Effector CD8-positive, alpha-beta T cell (primary cell): ENCODE measurements around the gene TFIP11.
"Not testable (repeated sequence)": the region's sequence is repeated elsewhere in the genome, so short reads cannot be mapped to it uniquely, and the experiment has no call there.

Experiments
- DNase-seq: peaks from one replicate; lab custom pipeline; 2025; lab: John Stamatoyannopoulos, UW

Gene TFIP11

GRCh38 chr22:26541167-26541819, 29.0 kb upstream of the TFIP11 start:
- no peak for DNase-seq

GRCh38 chr22:26540119-26540518, 27.8 kb upstream of the TFIP11 start:
- no peak for DNase-seq

- DNase-seq = no peak
Observed at GRCh38 chr22:26536762-26537134, 24.5 kb upstream of the TFIP11 start.

GRCh38 chr22:26536056-26536761, 23.9 kb upstream of the TFIP11 start:
- DNase-seq = no peak

- no peak for DNase-seq
Observed at GRCh38 chr22:26535603-26535908, 23.3 kb upstream of the TFIP11 start.

DNA sequence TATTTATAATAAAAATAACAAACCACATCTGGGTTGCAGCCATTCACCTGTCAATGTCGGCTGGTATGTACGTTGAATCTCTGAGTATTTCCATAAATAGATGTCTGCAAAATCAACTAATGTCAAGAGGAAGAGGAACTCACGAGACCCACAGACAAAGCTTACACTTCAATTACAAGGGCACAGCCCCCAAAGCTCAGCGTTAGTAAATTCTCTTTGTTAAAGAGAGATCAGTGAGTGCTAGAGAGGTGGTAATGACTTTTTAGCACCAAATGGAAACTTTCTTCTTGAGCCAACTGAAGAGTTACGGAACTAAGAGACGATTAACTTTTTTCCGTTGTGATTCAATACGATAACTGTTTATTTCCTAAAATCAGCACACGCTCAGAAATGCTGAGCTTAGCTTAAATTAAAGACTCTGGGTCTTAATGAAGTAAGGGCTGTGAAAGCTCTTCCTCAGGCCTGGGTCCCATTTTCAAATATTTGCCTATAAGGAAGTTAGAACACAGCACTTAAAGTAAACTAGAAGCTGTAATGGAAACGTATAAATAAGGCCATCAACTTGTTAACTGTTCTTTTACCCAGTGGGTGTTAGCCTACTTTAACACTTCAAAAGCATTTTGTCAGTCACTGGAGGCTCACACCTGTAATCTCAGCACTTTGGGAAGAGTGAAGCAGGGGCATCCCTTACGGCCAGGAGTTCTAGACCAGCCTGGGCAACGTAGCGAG, 22.8 kb upstream of the TFIP11 start:
- no peak for DNase-seq

DNA sequence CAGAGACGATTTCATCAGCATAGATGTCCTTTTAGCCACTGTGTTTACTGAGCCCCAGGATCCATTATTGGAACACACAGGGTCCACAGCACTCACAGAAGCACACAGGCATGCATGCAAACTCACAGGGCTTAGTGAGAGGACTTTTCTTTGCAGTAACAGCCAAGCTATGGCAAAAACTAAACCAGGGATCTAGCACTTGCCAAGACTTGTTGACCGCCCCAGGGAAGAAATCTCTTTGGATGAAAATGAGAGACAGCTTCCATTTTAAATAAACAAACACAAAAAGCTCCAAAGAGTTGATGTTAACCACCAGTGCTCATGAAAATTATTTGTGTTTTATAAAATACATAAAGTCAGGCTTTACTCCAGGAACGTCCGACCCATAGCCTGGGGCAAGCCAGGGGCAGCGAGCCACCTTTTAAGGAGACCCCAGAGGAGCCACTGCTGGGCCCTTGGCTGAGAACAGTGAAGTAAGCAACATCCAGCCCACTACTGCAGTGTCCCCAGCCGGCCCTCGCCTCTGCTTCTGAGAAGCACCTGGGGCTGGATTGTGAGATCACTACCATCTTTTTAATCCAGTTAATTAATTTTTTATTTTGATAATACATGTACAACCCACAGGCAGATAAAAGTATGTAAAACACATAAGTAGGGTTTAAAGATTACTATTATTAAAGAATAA, 22.0 kb upstream of the TFIP11 start:
- no peak for DNase-seq

GRCh38 chr22:26529345-26529744, 17.1 kb upstream of the TFIP11 start:
- DNase-seq = no peak

GRCh38 chr22:26528518-26528917, 16.2 kb upstream of the TFIP11 start:
- DNase-seq = not testable (repeated sequence)

GRCh38 chr22:26527574-26528465, 15.5 kb upstream of the TFIP11 start:
- DNase-seq = no peak

DNA sequence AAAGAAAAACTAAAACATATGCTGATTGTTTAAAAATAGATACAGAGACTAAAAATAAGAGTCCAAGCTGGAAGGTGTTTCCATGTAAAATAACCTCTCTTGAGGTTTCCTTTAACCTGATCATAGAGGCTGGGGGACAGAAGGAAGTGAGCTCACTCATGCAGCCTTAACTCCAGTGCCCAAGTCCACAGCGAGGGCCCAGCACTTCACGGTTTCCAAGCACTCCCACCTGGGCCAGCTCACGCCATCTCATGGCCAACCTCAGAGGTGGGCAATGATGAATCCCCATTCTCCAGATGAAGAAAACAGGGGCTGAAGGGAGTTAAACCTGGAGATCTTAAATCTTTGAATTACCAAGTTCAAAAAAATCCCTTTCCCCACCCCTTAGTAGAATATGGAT, 14.9 kb upstream of the TFIP11 start:
- DNase-seq = no peak

GRCh38 chr22:26525946-26526564, 13.8 kb upstream of the TFIP11 start:
- no peak for DNase-seq

- no peak for DNase-seq
Observed at GRCh38 chr22:26524870-26525269, 12.6 kb upstream of the TFIP11 start.

DNA sequence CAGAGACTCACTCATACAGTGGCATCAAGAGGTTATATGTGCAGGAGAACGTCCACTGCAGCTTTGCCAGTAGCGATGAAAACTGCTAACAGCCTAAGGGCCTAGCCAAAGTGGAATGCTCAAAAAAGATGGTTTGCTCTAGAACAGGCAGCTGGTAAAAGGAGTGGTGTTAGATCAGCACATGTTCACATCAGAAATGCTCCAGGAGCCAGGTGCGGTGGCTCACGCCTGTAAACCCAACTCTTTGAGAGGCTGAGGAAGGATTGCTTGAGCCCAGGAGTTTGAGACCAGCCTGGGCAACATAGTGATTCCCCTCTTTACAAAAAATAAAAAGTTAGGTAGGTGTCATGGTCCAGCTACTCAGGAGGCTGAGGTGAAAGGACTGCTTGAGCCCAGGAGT, 10.3 kb upstream of the TFIP11 start:
- DNase-seq = no peak

- DNase-seq = no peak
Observed at GRCh38 chr22:26522012-26522411, 9.7 kb upstream of the TFIP11 start.

DNA sequence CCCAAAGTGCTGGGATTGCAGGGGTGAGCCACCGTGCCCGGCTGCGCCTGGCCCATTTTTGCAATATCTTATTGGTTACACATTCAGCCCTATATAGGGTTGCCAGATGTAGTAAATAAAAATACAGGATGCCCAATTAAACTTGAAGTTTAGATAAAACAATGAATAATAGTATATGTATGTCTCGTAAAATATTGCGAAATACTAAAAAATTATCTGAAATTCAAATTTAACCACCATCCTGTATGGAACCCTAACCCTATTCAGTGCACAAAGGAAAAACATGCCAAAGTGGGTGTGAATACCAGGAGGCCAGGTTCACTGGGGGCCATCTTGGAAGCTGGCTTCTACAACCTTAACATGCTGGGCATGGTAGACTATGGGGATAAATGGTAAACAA, 5.2 kb upstream of the TFIP11 start:
- no peak for DNase-seq

DNA sequence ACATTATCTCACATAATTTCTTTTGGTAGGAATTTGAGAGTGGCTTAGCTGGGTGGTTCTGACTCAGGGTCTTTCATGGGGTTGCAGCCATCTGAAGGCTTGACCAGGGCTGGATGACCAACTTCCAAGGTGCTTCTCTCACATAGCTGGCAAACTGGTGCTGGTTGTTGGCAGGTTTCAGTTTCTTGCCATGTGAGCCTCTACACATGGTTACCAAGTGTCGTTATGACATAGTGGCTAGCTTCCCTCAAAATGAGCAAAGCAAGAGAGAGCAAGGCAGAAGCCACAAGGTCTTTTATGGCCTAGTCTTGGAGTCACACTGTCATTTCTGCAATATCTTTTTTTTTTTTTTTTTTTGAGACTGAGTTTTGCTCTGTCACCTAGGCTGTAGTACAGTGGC, 4.2 kb upstream of the TFIP11 start:
- DNase-seq = no peak

DNA sequence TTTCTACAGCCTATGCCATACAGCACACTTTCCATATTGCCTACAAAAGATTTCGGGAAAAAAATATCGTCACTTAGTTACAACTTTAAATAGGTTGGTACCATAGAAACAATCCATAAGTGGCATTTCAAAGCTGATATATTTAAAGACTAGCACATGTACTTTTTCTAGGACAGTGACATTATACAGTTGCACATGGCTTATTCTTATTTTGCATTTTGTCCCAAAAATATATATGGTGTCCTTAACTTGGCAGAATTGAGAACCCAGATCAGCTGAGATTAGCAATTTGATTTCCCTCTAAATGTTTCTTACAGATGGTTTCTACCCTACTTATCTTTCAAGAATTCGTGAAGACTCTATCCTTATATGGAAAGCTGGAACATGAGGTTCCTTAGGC, 3.7 kb upstream of the TFIP11 start:
- DNase-seq = no peak

DNA sequence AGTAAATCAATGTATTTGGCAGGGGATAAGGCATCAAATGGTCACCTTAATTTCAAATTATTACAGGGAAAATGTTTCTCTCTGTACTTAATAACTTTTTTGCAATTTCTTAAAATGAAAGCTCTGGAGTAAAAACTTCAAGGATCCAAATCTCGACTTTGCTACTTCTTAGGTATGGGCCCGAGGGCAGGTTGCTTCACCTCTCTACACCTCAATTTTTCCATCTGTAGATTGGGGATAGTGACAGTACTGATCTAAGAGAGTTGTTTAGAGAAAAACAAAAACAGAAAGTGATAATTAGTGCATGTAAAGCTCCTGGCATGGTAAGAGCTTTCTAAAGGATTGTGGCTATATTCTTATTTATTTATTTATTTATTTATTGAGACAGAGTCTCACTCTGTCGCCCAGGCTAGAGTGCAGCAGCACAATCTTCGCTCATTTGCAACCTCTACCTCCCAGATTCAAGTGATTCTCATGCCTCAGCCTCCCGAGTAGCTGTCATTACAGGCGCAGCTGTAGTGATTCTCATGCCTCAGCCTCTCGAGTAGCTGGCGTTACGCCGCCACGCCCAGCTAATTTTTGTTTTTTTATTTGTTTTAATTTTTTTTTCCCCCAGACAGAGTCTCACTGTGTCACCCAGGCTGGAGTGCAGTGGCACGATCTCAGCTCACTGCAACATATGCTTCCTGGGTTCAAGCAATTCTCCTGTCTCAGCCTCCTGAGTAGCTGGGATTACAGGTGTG, 2.3 kb upstream of the TFIP11 start:
- DNase-seq = no peak

DNA sequence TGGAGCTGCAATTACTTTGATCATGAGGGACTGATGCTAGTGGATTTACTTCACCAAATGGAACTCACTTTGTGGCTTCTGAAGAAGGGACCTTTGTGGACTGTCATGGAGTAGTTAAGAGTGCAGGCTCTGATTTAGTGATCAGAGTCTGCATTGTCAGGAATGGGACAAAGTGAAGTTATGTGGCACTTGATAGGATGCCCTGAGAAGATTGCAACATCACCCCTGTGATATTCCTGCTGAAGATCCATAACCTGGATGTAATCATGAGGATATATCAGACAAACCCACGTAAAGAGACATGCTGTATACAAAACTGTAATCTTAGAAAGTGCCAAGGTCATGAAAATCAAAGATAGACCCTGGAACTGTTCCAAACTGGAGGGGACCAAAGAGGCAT, 1.6 kb upstream of the TFIP11 start:
- DNase-seq = no peak

DNA sequence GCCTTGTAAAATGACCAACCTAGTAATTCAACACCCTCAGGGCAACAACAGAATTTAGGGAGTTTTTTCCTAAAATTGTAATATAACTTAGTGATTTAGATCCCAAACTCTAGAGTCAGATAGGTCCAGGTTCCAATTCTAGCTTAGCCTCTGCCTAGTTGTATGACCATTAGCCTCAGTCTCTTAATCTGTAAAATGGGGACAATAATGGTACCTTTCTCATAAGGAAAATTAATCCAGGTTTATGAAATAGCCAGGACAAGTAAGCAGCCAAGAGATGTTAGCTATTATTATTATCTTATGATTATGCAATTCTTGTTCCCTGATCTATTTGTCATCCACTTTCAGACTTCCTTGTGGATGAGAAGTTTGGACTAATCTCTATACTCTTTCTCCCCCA, 4.1 kb downstream of the TFIP11 start:
- no peak for DNase-seq
